Peyer's patch (tissue), 4 donors: Measurements from ENCODE around the gene SELENOP. TPM values are rescaled to one million over a fixed set of nuclear protein-coding genes. Genes with fewer than 3 reads are reported as not detected.

ENCODE experiments used
- DNase-seq, 3 donors: peaks; one replicate each; pipeline ENCODE4 v3.0.0-alpha.2; 2017 to 2019
- H3K27ac ChIP-seq, 4 donors: fragments of 200-600 bp; sonication (generic); one replicate each; pipeline ENCODE4 v1.5.1; 2016 to 2019
- H3K27me3 ChIP-seq, 2 donors: fragments of 200-600 bp; sonication (generic); one replicate each; pipeline ENCODE4 v1.5.1; 2019
- H3K36me3 ChIP-seq, 3 donors: fragments of 200-600 bp; sonication (generic); one replicate each; pipeline ENCODE4 v1.5.1; 2016 to 2019
- H3K4me1 ChIP-seq, 4 donors: fragments of 200-600 bp; sonication (generic); one replicate each; pipeline ENCODE4 v1.5.1; 2016 to 2019
- H3K4me3 ChIP-seq, 4 donors: fragments of 200-600 bp; sonication (generic); 1 replicate in 3 of 4; 2 replicates in 1 of 4; pipeline ENCODE4 v1.5.1; 2016 to 2019; ENCODE audit warnings: mild to moderate bottlenecking in 1 of 4
- H3K9me3 ChIP-seq, 4 donors: fragments of 200-600 bp; sonication (generic); one replicate each; pipeline ENCODE4 v1.5.1; 2016 to 2019; ENCODE audit warnings: mild to moderate bottlenecking in 1 of 4
- POLR2A ChIP-seq, 2 donors: fragments of 450-650 bp; IDR thresholded peaks; one replicate each; pipeline ENCODE4 v1.5.1; 2017; ENCODE audit warnings: antibody characterized with exemption in 2 of 2, mild to moderate bottlenecking in 2 of 2, moderate library complexity in 2 of 2
- total RNA-seq, 4 donors: library from RNA; depleted of rRNA; stranded (reverse); fragments of >200 nt; gene quantifications; one replicate each; pipeline ENCODE4 v1.1.0, GENCODE V29; 2016
- TF ChIP-seq, protein P1 (sequence below), 6 experiments: fragments of 450-650 bp in 4 of 6; fragments of 200-600 bp in 2 of 6; sonication (generic) in 1 of 6; IDR thresholded peaks; one replicate each; pipeline ENCODE4 v1.5.1; 2017 to 2019; ENCODE audit warnings: antibody characterized with exemption in 6 of 6, mild to moderate bottlenecking in 3 of 6, moderate library complexity in 1 of 6

Gene SELENOP
- total RNA-seq, 4 donors from 2014 or later: 404 to 5,297 (median 1,595) TPM

DNA sequence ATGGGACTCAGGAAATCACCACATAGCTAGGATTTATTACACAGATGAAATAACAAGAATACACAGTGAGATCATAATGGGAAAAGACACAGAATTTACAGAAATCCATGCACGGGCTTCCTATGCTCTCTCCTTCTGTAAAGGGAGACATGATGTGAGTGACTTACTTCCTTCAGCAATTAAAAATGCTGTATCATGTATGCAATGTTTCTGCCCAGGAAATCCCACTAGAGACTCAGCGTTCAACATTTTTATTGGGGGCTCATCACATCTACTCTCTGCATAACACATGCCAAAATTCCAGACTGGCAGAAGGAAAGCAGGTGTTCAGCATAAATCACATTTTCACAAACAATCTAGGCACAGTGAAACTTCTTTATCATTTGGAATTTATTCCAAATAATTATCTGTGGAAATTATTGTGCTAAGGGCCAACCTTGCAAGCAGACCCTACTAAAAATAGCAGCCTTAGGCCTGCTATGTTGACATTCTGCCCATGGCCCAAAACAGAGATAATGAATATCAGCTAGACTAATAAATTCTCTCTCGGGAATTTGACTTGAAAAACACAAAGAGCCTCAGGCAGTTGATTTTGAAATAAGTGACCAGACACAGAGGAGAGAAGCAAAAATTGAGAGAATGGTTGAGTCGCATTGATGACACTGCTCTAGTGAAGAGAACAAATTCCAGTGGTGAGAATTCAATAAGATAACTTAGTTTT lies 31.4 kb upstream of the SELENOP start:
- H3K4me3 ChIP-seq: no peak overlapping the region
- DNase-seq: no peak
- H3K27ac ChIP-seq: no peak overlapping the region
- H3K9me3 ChIP-seq: no peaks in the 10 kb centered on the region
- TF ChIP-seq, protein P1, sequence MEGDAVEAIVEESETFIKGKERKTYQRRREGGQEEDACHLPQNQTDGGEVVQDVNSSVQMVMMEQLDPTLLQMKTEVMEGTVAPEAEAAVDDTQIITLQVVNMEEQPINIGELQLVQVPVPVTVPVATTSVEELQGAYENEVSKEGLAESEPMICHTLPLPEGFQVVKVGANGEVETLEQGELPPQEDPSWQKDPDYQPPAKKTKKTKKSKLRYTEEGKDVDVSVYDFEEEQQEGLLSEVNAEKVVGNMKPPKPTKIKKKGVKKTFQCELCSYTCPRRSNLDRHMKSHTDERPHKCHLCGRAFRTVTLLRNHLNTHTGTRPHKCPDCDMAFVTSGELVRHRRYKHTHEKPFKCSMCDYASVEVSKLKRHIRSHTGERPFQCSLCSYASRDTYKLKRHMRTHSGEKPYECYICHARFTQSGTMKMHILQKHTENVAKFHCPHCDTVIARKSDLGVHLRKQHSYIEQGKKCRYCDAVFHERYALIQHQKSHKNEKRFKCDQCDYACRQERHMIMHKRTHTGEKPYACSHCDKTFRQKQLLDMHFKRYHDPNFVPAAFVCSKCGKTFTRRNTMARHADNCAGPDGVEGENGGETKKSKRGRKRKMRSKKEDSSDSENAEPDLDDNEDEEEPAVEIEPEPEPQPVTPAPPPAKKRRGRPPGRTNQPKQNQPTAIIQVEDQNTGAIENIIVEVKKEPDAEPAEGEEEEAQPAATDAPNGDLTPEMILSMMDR (IDR thresholded peaks at IDR 0.05): no peak
- TF ChIP-seq POLR2A (IDR thresholded peaks at IDR 0.05): no peak
- no peaks in the 10 kb centered on the region for H3K36me3 ChIP-seq
- H3K27me3 ChIP-seq: no peaks in the 10 kb centered on the region
- H3K4me1 ChIP-seq: no peaks in the 10 kb centered on the region

DNA sequence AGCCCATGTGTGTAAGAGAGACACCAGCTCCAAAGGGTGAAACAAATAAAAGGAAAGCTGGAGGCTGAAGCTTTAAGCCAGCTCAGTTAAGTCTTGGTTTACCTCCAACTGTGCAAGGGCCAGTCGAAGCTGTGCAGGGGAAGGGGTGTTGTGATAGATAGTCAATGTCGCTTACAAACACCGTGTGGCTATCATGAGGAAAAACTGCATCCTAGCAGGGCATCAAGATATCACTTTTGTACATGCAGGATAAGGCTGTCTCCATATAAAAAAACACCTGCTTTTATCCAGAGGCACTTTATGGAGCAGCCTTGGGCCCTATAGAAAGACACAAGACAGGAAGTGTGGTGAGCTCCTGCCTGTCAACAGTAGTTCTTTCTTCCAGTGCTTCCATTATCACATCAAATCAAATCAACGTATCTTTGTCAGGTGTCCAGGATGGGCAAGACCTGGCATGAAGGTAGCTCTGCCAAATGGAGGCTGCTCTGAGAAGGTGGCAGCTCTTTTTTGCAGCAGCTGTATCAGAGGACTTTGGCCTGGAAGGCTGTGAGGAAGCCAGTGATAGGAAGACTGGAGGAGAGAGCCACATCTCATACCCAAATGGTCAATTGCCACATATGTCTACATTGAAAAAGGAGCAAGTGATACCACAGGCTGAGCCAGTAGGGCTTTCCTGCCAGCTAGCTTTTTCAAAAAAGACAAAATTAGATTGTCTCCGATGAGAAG lies 29.3 kb upstream of the SELENOP start:
- Histone ChIP-seq H3K27ac (peak overlapping the region in 2 of 4 donors; percentile 41 to 55), H3K4me3 (no peak overlapping the region), H3K27me3 (no peaks in the 10 kb centered on the region), H3K4me1 (no peaks in the 10 kb centered on the region), H3K9me3 (no peaks in the 10 kb centered on the region), H3K36me3 (no peaks in the 10 kb centered on the region)
- no peak for TF ChIP-seq POLR2A (IDR thresholded peaks at IDR 0.05)
- no peak for DNase-seq

DNA sequence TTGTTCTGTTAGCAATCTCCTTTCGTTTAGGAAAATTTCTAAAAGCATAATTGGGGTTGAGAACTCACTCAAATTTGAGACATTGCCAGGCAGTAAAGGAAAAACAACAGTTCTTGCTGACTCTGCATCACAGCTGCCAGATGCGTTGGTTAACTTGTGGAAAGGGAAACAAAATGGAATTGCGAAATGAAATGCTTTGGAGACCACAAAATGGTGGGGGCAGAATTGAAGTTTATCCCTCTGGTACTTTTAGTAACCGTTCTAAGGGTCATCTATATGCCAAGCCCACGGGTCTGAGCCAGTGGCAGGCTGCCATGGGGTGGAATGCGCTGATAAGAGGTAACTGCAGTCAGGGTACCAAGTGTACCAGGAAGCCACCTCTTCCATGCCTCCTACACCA lies 28.6 kb upstream of the SELENOP start:
- Histone ChIP-seq H3K27ac (peak overlapping the region in 2 of 4 donors; percentile 49 to 55), H3K36me3 (no peaks in the 10 kb centered on the region), H3K9me3 (no peaks in the 10 kb centered on the region), H3K27me3 (no peaks in the 10 kb centered on the region), H3K4me1 (no peaks in the 10 kb centered on the region), H3K4me3 (no peak overlapping the region)
- peak in 1 of 3 donors; percentile 57 for DNase-seq
- no peak for TF ChIP-seq POLR2A (IDR thresholded peaks at IDR 0.05)
- TF ChIP-seq, protein P1 (IDR thresholded peaks at IDR 0.05): no peak

DNA sequence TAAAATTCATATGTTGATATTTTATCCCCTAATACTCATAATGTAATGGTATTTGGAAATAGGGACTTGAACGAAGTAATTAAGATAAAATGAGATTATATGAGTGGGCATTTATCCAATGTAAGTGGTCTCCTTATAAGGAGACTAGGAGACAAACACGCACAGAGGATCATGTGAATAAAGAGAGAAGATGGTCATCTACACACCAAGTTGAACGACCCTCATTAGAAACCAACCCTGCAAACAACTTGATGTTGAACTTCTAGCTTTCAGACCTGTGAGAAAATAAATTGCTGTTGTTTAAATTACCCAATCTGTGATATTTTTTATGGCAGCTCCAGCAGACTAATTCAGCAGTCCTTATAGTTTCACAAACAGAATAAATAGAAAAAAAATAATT lies 27.5 kb upstream of the SELENOP start:
- no peak for TF ChIP-seq POLR2A (IDR thresholded peaks at IDR 0.05)
- TF ChIP-seq, protein P1 (IDR thresholded peaks at IDR 0.05): no peak
- H3K36me3 ChIP-seq: no peaks in the 10 kb centered on the region

DNA sequence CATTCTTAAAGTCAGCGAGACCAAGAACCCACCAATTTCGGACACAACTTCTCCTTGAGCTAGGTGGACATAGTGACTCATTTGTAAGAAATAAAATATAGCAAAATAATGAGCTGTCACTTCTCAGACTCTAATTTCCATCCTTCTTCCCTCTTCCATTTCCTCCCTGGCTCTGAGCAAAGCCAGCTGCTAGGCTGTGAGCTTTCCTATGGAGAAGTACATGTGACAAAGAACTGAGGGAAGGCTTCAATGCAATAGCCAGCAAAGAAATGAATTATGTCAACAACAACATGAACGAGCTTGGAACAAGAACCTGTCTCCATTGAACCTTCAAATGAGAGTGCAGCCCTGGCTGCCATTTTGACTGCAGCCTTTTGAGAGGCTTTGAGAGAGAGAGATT lies 25.9 kb upstream of the SELENOP start:
- H3K9me3 ChIP-seq: no peaks in the 10 kb centered on the region
- TF ChIP-seq, protein P1 (IDR thresholded peaks at IDR 0.05): no peak
- no peak for TF ChIP-seq POLR2A (IDR thresholded peaks at IDR 0.05)

More for the DNA sequence above, 27.5 kb upstream of the SELENOP start:
- Histone ChIP-seq H3K4me3 (no peak overlapping the region), H3K27ac (no peak overlapping the region), H3K27me3 (no peaks in the 10 kb centered on the region), H3K9me3 (no peaks in the 10 kb centered on the region), H3K4me1 (no peaks in the 10 kb centered on the region)
- DNase-seq: no peak

DNA sequence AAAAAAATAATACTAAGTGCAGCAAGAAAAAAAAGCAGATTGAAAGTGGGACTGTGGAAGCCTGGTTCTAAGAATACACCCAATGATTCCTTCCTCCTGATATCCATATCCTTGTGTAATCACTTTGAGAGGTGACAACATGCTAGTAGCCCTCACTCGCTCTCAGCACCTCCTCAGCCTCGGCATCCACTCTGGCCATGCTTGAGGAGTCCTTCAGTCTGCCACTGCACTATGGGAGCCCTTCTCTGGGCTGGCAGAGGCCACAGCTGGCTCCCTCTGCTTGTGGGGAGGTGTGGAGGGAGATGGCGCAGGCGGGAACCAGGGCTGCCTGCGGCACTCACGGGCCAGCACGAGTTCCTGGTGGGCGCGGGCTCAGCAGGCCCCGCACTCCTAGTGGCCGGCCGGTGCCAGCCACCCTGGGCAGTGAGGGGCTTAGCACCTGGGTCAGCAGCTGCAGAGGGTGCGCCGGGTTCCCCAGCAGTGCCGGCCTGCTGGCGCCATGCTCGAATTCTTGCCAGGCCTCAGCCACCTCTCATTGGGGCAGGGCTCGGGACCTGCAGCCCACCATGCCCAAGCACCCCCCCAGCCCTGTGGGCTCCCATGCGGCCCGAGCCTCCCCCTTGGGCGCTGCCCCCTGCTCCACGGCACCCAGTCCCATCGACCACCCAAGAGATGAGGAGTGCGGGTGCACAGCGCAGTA lies 24.5 kb upstream of the SELENOP start:
- no peak for TF ChIP-seq POLR2A (IDR thresholded peaks at IDR 0.05)

More for the DNA sequence above, 25.9 kb upstream of the SELENOP start:
- H3K27ac ChIP-seq: no peak overlapping the region
- H3K4me1 ChIP-seq: no peaks in the 10 kb centered on the region
- H3K4me3 ChIP-seq: no peak overlapping the region
- H3K36me3 ChIP-seq: no peaks in the 10 kb centered on the region
- no peak for DNase-seq
- no peaks in the 10 kb centered on the region for H3K27me3 ChIP-seq

More for the DNA sequence above, 24.5 kb upstream of the SELENOP start:
- H3K27me3 ChIP-seq: no peaks in the 10 kb centered on the region
- H3K9me3 ChIP-seq: no peaks in the 10 kb centered on the region
- H3K27ac ChIP-seq: no peak overlapping the region
- H3K36me3 ChIP-seq: no peaks in the 10 kb centered on the region
- DNase-seq: no peak
- no peak overlapping the region for H3K4me3 ChIP-seq
- H3K4me1 ChIP-seq: no peaks in the 10 kb centered on the region
